Astrocyte (in vitro differentiated cells and primary cell): Measurements from ENCODE around the gene FSD1L. TPM values are rescaled to one million over a fixed set of nuclear protein-coding genes. Genes with fewer than 3 reads are reported as not detected.

ENCODE experiments used
- DNase-seq: peaks from one replicate; pipeline ENCODE4 v3.0.0-alpha.2; 2010; ENCODE audit warnings: low read depth
- FAIRE-seq: peaks from 2 replicates; lab custom pipeline; 2011; peaks lifted over from hg19 to GRCh38; lab: Jason Lieb, UNC
- H2AFZ ChIP-seq: 2 replicates; pipeline ENCODE4 v1.6.0; 2012; ENCODE audit warnings: low read depth, low read length, inconsistent platforms
- H3K27ac ChIP-seq: 2 replicates; pipeline ENCODE4 v1.5.1; 2011; ENCODE audit warnings: low read depth, low read length, inconsistent platforms
- H3K27me3 ChIP-seq: 2 replicates; pipeline ENCODE4 v1.6.0; 2011; ENCODE audit warnings: low read length, inconsistent platforms; ENCODE audit not compliant: insufficient read depth
- H3K36me3 ChIP-seq: 2 replicates; pipeline ENCODE4 v1.5.1; 2011; ENCODE audit warnings: low read length, inconsistent platforms; ENCODE audit not compliant: insufficient read depth
- H3K4me1 ChIP-seq: 2 replicates; pipeline ENCODE4 v1.5.1; 2011; ENCODE audit warnings: low read length, inconsistent platforms; ENCODE audit not compliant: insufficient read depth
- H3K4me2 ChIP-seq: 2 replicates; pipeline ENCODE4 v1.6.0; 2012; ENCODE audit warnings: low read length, inconsistent platforms
- H3K4me3 ChIP-seq: 2 replicates; pipeline ENCODE4 v1.5.1; 2011; ENCODE audit warnings: low read depth, mild to moderate bottlenecking, low read length, inconsistent platforms; ENCODE audit not compliant: insufficient read depth
- H3K79me2 ChIP-seq: 2 replicates; pipeline ENCODE4 v1.6.0; 2012; ENCODE audit warnings: mild to moderate bottlenecking, low read length, inconsistent platforms; ENCODE audit not compliant: insufficient read depth
- H3K9ac ChIP-seq: 2 replicates; pipeline ENCODE4 v1.6.0; 2012; ENCODE audit warnings: mild to moderate bottlenecking, low read length, inconsistent platforms
- H3K9me3 ChIP-seq: 2 replicates; pipeline ENCODE4 v1.5.1; 2012; ENCODE audit warnings: low read depth, mild to moderate bottlenecking, low read length, inconsistent platforms; ENCODE audit not compliant: insufficient read depth
- H4K20me1 ChIP-seq: 2 replicates; pipeline ENCODE4 v1.6.0; 2012; ENCODE audit warnings: low read length, inconsistent platforms; ENCODE audit not compliant: insufficient read depth
- H3K27ac Mint-ChIP-seq: one replicate; pipeline ENCODE4 v1.8.0; 2021; ENCODE audit warnings: mild to moderate bottlenecking, mixed read lengths; ENCODE audit not compliant: unreplicated experiment
- H3K27me3 Mint-ChIP-seq: one replicate; pipeline ENCODE4 v1.8.0; 2021; ENCODE audit warnings: low read depth, mixed read lengths; ENCODE audit not compliant: unreplicated experiment
- H3K36me3 Mint-ChIP-seq: one replicate; pipeline ENCODE4 v1.8.0; 2021; ENCODE audit warnings: low read depth, mixed read lengths; ENCODE audit not compliant: unreplicated experiment
- H3K4me1 Mint-ChIP-seq: one replicate; pipeline ENCODE4 v1.8.0; 2021; ENCODE audit warnings: low read depth, mixed read lengths; ENCODE audit not compliant: unreplicated experiment
- H3K4me3 Mint-ChIP-seq: one replicate; pipeline ENCODE4 v1.8.0; 2021; ENCODE audit warnings: mild to moderate bottlenecking, moderate library complexity, mixed read lengths; ENCODE audit not compliant: unreplicated experiment
- H3K9me3 Mint-ChIP-seq: one replicate; pipeline ENCODE4 v1.8.0; 2021; ENCODE audit warnings: mild to moderate bottlenecking, mixed read lengths; ENCODE audit not compliant: unreplicated experiment
- CTCF ChIP-seq: IDR thresholded peaks from 2 replicates; pipeline ENCODE4 v1.5.1; 2011; ENCODE audit warnings: low read depth, mild to moderate bottlenecking, inconsistent platforms, low read length, moderate library complexity; ENCODE audit not compliant: insufficient read depth
- EZH2 ChIP-seq: IDR thresholded peaks from 2 replicates; pipeline ENCODE4 v1.6.1; 2012; ENCODE audit warnings: mild to moderate bottlenecking, low read length, inconsistent platforms; ENCODE audit not compliant: insufficient read depth
- total RNA-seq: library from RNA; stranded (reverse); gene quantifications from 2 replicates; pipeline ENCODE4 v1.2.1, GENCODE V29; 2021

FSD1L gene
- total RNA-seq, 1 donor from 2014 or later, result 7.0 TPM

GRCh38 chr9:105496826-105497225, 49.0 kb downstream of the FSD1L start:
- Histone ChIP-seq H3K9me3 (no peaks in the 10 kb centered on the region), H3K4me1 (no peaks in the 10 kb centered on the region), H4K20me1 (peaks cover 24% of the 10 kb centered on the region), H2AFZ (no peak overlapping the region), H3K4me2 (no peak overlapping the region), H3K4me3 (no peak overlapping the region), H3K27me3 (no peaks in the 10 kb centered on the region), H3K79me2 (peaks cover 41% of the 10 kb centered on the region), H3K27ac (no peak overlapping the region), H3K9ac (no peak overlapping the region), H3K36me3 (no peaks in the 10 kb centered on the region)
- H3K9me3 Mint-ChIP-seq, result no peaks in the 10 kb centered on the region
- no peak for DNase-seq
- no peak overlapping the region for H3K4me3 Mint-ChIP-seq
- H3K27ac Mint-ChIP-seq, result no peak overlapping the region
- H3K27me3 Mint-ChIP-seq, result no peaks in the 10 kb centered on the region
- FAIRE-seq, result no peak
- H3K36me3 Mint-ChIP-seq, result peaks cover 22% of the 10 kb centered on the region
- TF ChIP-seq CTCF (no peak), EZH2 (no peak)
- peaks cover 2% of the 10 kb centered on the region for H3K4me1 Mint-ChIP-seq

- no peak for TF ChIP-seq EZH2
- no peak for TF ChIP-seq CTCF
- Histone ChIP-seq H3K4me1 (no peaks in the 10 kb centered on the region), H3K27ac (no peak overlapping the region), H3K36me3 (no peaks in the 10 kb centered on the region), H4K20me1 (peaks cover 24% of the 10 kb centered on the region), H3K9ac (no peak overlapping the region), H3K4me3 (no peak overlapping the region), H3K4me2 (no peak overlapping the region), H2AFZ (no peak overlapping the region), H3K9me3 (no peaks in the 10 kb centered on the region), H3K79me2 (peaks cover 44% of the 10 kb centered on the region), H3K27me3 (no peaks in the 10 kb centered on the region)
- Mint-ChIP-seq H3K4me3 (no peak overlapping the region), H3K9me3 (no peaks in the 10 kb centered on the region), H3K27me3 (no peaks in the 10 kb centered on the region), H3K27ac (no peak overlapping the region), H3K36me3 (peaks cover 17% of the 10 kb centered on the region), H3K4me1 (peaks cover 2% of the 10 kb centered on the region)
- DNase-seq (no peak), FAIRE-seq (no peak)
Measured at GRCh38 chr9:105497704-105498103, 49.9 kb downstream of the FSD1L start.

GRCh38 chr9:105500108-105500766, 52.4 kb downstream of the FSD1L start:
- Histone ChIP-seq H3K4me3 (no peak overlapping the region), H3K27me3 (no peaks in the 10 kb centered on the region), H3K79me2 (peaks cover 58% of the 10 kb centered on the region), H3K4me1 (no peaks in the 10 kb centered on the region), H3K9ac (no peak overlapping the region), H2AFZ (no peak overlapping the region), H3K9me3 (no peaks in the 10 kb centered on the region), H3K36me3 (no peaks in the 10 kb centered on the region), H3K27ac (no peak overlapping the region), H3K4me2 (no peak overlapping the region), H4K20me1 (peaks cover 24% of the 10 kb centered on the region)
- Mint-ChIP-seq H3K4me1 (peaks cover 7% of the 10 kb centered on the region), H3K36me3 (peaks cover 16% of the 10 kb centered on the region), H3K27ac (no peak overlapping the region), H3K27me3 (no peaks in the 10 kb centered on the region), H3K9me3 (no peaks in the 10 kb centered on the region), H3K4me3 (no peak overlapping the region)
- FAIRE-seq (no peak), DNase-seq (no peak)
- TF ChIP-seq CTCF, result no peak
- TF ChIP-seq EZH2, result no peak
